Ishikawa (cell line): Measurements from ENCODE around the gene ARRDC3.

Source experiments
- CEBPB ChIP-seq: IDR thresholded peaks from 2 replicates; pipeline ENCODE4 v1.6.1; 2012
- CREB1 ChIP-seq: IDR thresholded peaks from 2 replicates; pipeline ENCODE4 v1.6.1; 2012; ENCODE audit warnings: low read depth
- EGR1 ChIP-seq: IDR thresholded peaks from 2 replicates; pipeline ENCODE4 v1.6.1; 2012
- EP300 ChIP-seq: IDR thresholded peaks from 2 replicates; pipeline ENCODE4 v1.6.1; 2012; ENCODE audit warnings: borderline replicate concordance
- FOXM1 ChIP-seq: IDR thresholded peaks from 2 replicates; pipeline ENCODE4 v1.6.1; 2012; ENCODE audit warnings: low read depth, borderline replicate concordance
- MAX ChIP-seq: IDR thresholded peaks from 2 replicates; pipeline ENCODE4 v1.6.1; 2012
- NFIC ChIP-seq: IDR thresholded peaks from 2 replicates; pipeline ENCODE4 v1.6.1; 2012
- RAD21 ChIP-seq: IDR thresholded peaks from 2 replicates; pipeline ENCODE4 v1.6.1; 2012; ENCODE audit warnings: low read depth
- REST ChIP-seq: IDR thresholded peaks from 2 replicates; pipeline ENCODE4 v1.6.1; 2012; ENCODE audit warnings: low read depth, mild to moderate bottlenecking
- TAF1 ChIP-seq: IDR thresholded peaks from 2 replicates; pipeline ENCODE4 v1.6.1; 2012; ENCODE audit warnings: low read depth, mild to moderate bottlenecking
- TCF12 ChIP-seq: IDR thresholded peaks from 2 replicates; pipeline ENCODE4 v1.6.1; 2012; ENCODE audit warnings: low read depth
- TEAD4 ChIP-seq: IDR thresholded peaks from 2 replicates; pipeline ENCODE4 v1.6.1; 2012
- USF1 ChIP-seq: IDR thresholded peaks from 2 replicates; pipeline ENCODE4 v1.6.1; 2012
- YY1 ChIP-seq: IDR thresholded peaks from 2 replicates; pipeline ENCODE4 v1.6.1; 2012; ENCODE audit warnings: low read depth
- ZBTB7A ChIP-seq: IDR thresholded peaks from 2 replicates; pipeline ENCODE4 v1.6.1; 2012; ENCODE audit warnings: low read depth

ARRDC3 gene

GRCh38 chr5:91365498-91365897, 17.6 kb downstream of the ARRDC3 start:
- TF ChIP-seq REST = no peak
- no peak for TF ChIP-seq RAD21
- TF ChIP-seq MAX = no peak
- no peak for TF ChIP-seq CEBPB
- TF ChIP-seq EGR1 = no peak
- TF ChIP-seq ZBTB7A = no peak
- no peak for TF ChIP-seq TCF12
- no peak for TF ChIP-seq NFIC
- TF ChIP-seq EP300 = no peak
- TF ChIP-seq FOXM1 = no peak
- TF ChIP-seq USF1 = no peak
- no peak for TF ChIP-seq TEAD4

- TF ChIP-seq CREB1 = no peak
- TF ChIP-seq FOXM1 = no peak
- no peak for TF ChIP-seq ZBTB7A
- no peak for TF ChIP-seq YY1
- TF ChIP-seq EGR1 = no peak
- TF ChIP-seq EP300 = no peak
- no peak for TF ChIP-seq USF1
- no peak for TF ChIP-seq CEBPB
- TF ChIP-seq NFIC = no peak
- TF ChIP-seq TEAD4 = no peak
- no peak for TF ChIP-seq MAX
- TF ChIP-seq RAD21 = no peak
- no peak for TF ChIP-seq TAF1
These were observed 20.2 kb downstream of the ARRDC3 start for GRCh38 chr5:91362935-91363334.

GRCh38 chr5:91361790-91362189, 21.3 kb downstream of the ARRDC3 start:
- TF ChIP-seq ZBTB7A (no peak), EGR1 (no peak), NFIC (no peak), EP300 (no peak), TAF1 (no peak), RAD21 (no peak), CREB1 (no peak), TEAD4 (no peak), FOXM1 (no peak), TCF12 (no peak), USF1 (no peak), CEBPB (no peak), MAX (no peak), YY1 (no peak), REST (no peak)

- TF ChIP-seq CEBPB (no peak), NFIC (no peak), TEAD4 (no peak), YY1 (no peak)
These were observed 21.9 kb downstream of the ARRDC3 start for GRCh38 chr5:91361055-91361701.

- no peak for TF ChIP-seq REST
- TF ChIP-seq EP300 = no peak
- TF ChIP-seq EGR1 = no peak
- TF ChIP-seq CREB1 = no peak
- no peak for TF ChIP-seq CEBPB
- TF ChIP-seq TEAD4 = no peak
- no peak for TF ChIP-seq TCF12
- no peak for TF ChIP-seq ZBTB7A
These were observed 23.0 kb downstream of the ARRDC3 start for GRCh38 chr5:91359962-91360609.
